ENCODE data around the gene HS6ST1.

The HS6ST1 gene

GRCh38 chr2:128279786-128280157, 38.9 kb downstream of the HS6ST1 start:
- no peak for TF ChIP-seq CTCF (conservative IDR thresholded peaks at IDR 0.05; ENCODE audit: low read depth, low read length)
- DNase-seq (ENCODE audit: low read depth), result no peak
- no peak overlapping the region for H3K4me3 ChIP-seq (ENCODE audit: low read depth, low read length)

- TF ChIP-seq CTCF (conservative IDR thresholded peaks at IDR 0.05; ENCODE audit: low read depth, low read length), result no peak
- DNase-seq (ENCODE audit: low read depth), result no peak
- H3K4me3 ChIP-seq (ENCODE audit: low read depth, low read length), result no peak overlapping the region
Observed at GRCh38 chr2:128279009-128279408, 39.7 kb downstream of the HS6ST1 start.

DNA sequence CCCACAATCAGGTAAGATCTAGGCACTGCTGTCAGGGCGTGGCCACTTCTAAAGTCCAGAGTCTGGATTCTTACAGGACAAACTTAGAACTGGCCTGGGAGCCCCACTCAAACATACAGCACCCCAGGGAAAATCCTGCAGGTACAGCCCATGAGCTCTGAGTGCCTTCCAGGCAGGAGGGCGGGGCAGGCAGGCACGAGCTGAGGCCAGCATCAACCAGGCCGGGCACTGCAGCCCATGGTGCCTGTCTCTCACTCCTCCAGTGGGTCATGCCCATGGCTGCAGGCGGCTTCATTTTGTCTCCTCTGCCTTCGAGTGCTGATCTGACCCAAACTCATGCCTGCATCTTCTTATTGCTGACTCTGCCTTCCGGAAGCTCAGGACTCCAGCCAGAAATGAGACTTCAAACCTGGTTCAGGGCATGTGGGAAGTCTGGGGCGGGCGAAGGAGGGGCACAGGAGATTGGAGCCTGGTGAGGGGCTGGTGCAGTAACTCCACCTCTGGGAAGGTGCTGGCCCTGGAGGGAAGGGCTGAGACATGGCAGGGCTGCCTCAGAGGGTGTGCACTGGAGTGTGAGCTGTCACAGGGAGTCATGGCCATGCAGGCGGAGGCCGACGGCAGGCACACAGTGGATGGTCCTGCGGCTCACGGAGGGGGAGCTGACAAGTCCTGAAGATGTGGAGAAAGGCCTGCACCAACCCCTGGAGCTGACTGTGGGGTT, 40.5 kb downstream of the HS6ST1 start:
- no peak overlapping the region for H3K4me3 ChIP-seq (ENCODE audit: low read depth, low read length)
- no peak for DNase-seq (ENCODE audit: low read depth)
- no peak for TF ChIP-seq CTCF (conservative IDR thresholded peaks at IDR 0.05; ENCODE audit: low read depth, low read length)

DNA sequence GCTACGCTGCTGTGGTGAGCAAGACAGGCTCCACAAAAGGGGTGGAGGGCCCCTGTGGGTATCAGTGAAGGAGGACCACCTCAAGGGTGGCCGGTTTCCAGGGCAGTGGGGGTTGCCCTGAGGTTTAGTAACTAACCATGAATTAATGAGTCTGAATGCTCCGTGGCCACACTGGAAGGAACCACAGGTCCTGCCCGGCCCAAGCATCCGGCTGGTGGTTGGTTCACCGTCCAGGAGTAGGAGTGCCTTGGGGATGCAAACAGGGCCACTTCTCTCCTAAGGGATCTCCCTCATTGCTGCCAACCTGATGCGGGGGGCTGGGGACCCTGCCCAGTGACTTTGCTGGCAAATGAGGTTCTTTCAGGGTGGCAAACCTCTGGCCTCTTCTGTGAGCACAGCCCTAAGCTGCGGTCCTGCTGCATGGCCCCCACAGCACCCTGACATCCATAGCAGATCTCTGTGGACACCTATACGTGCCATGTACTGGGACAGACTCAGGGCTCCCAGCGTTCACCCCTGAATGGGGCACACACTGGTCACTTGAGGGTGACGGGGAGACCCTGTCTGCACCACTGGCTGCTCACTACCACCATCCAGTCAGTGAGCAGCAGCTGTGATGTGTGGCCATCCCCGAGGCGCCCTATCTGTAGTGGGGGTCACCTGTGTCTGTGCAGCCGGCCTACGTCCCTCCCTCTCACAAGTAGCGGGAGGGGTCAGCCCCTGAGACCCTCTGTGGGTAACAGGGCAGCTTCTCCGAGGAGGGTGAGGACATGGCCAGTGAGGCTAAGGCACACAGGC, 41.6 kb downstream of the HS6ST1 start:
- no peak for TF ChIP-seq CTCF (conservative IDR thresholded peaks at IDR 0.05; ENCODE audit: low read depth, low read length)
- DNase-seq (ENCODE audit: low read depth), result no peak
- no peak overlapping the region for H3K4me3 ChIP-seq (ENCODE audit: low read depth, low read length)

DNA sequence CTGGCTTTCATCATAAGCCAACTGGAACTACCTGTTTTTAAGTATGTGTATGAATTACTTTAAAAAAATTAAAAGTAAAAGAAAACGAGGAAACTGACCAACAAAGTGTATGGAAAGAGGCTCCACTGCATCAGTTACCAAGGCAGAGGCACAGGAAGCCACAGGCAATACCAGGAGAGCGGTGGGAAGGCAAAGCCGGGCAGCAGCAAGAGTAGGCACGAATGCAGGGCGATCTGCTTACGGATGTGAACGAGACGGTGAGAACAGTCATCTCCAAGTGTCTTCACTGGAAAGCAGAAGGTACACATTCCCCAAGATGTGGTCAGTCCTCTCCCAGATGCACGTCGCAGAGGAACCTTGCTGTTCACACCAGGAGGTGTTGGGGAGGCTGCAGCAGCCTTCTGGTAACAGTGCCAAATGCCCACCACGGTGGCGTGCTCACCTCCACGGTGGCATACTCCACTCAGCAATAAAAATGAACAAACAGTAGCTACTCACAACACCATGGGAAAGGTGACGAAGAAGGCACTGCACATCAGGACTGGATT, 43.1 kb downstream of the HS6ST1 start:
- DNase-seq (ENCODE audit: low read depth), result no peak
- H3K4me3 ChIP-seq (ENCODE audit: low read depth, low read length), result no peak overlapping the region
- no peak for TF ChIP-seq CTCF (conservative IDR thresholded peaks at IDR 0.05; ENCODE audit: low read depth, low read length)

DNA sequence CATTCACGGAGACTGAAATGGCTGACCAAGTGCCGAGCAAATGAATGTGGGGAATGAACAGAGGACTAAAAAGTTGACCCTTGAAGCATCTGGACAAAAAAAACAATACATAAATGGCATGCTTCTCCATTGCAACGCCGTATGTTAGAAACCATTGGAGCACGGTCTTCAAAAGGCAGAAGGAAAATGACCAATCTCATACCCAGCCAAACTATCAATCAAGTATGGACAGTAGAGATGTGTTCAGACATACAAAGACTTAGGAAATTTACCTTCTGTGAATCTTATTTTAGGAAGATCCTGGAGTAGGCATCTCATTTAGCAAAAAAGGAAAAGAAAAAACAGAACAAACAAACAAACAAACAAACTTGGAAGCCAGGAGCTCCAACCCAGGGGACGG, 44.5 kb downstream of the HS6ST1 start:
- no peak for TF ChIP-seq CTCF (conservative IDR thresholded peaks at IDR 0.05; ENCODE audit: low read depth, low read length)

More for the DNA sequence above, 44.5 kb downstream of the HS6ST1 start:
- DNase-seq (ENCODE audit: low read depth), result no peak
- H3K4me3 ChIP-seq (ENCODE audit: low read depth, low read length), result no peak overlapping the region

Data from choroid plexus epithelial cell (primary cell).